ENCODE results near the gene HPN.

The HPN gene

DNA sequence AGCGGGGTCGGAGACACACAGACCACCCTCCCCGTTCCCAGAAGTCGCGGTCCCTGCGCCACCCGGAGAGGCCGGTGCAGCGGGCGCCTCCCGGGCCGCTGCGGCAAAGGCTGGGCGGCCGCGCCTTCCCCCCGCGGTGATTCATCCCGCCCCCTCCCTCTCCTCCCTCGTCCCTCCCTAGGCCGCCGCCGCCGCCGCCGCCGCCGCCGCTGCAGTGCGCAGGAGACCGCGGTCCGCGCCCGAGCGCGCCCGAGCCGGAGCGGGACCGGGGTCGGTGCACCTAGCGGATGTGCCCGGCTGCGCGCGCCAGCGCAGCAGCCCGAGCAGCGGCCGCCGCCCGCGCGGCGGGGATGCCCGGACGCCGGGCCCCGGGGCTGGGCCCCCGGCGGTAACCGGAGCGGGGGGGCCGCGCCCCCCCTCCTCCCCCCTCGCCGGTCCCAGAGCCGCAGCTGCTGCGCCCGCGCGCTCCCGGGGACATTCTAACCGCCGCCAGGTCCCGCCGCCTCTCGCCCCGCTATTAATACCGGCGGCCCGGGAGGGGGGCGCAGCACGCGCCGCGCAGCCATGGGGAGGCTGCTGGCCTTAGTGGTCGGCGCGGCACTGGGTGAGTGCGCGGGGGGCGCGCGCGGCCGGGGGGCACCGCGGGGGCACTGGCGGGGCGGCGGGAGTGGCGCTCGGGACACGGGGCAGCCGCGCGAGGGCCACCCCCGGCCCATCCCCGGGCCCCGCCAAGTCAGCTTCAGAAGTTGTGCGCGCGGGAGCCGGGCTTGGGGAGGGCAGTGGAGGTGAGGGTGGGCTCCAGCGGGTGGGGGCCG, 11.1 kb upstream of the HPN start, which contains the start of gene SCN1B:
TSS of gene SCN1B (plus strand) at position 214 of the 815 bp plus-strand sequence. CDS start at position 565, 351 bp downstream.
- no peak within 1 kb of the TSS for H3K27ac ChIP-seq (ENCODE audit: low read depth, low read length)
- no peak within 1 kb of the TSS for H3K9ac ChIP-seq (ENCODE audit: low read length)
- no peaks in the 10 kb centered on the region for H3K9me2 ChIP-seq (replicated peaks; ENCODE audit: insufficient read depth, low read length)
- H3K4me2 ChIP-seq (ENCODE audit: low read depth, low read length, poor library complexity, severe bottlenecking) = peak within 1 kb of the TSS; percentile 30
- no peak within 1 kb of the TSS for H2AFZ ChIP-seq (ENCODE audit: low read depth, low read length, severe bottlenecking)
- H4K20me1 ChIP-seq (ENCODE audit: low read depth, low read length) = no peaks in the 10 kb centered on the region
- TF ChIP-seq CTCF (IDR thresholded peaks at IDR 0.05; ENCODE audit: insufficient read depth, low read length, poor library complexity, severe bottlenecking) (no peak), EZH2phosphoT487 (conservative IDR thresholded peaks at IDR 0.05; ENCODE audit: low read length) (no peak)
- H3K79me2 ChIP-seq (ENCODE audit: insufficient read depth, low read length) = no peaks in the 10 kb centered on the region
- H3K4me3 ChIP-seq (ENCODE audit: insufficient read depth, low read length, poor library complexity, severe bottlenecking) = no peak within 1 kb of the TSS
- no peaks in the 10 kb centered on the region for H3K36me3 ChIP-seq (ENCODE audit: low read length)
- no peaks in the 10 kb centered on the region for H3K9me3 ChIP-seq (ENCODE audit: insufficient read depth, low read length)
- no peaks in the 10 kb centered on the region for H3K27me3 ChIP-seq (ENCODE audit: low read length)
- no peaks in the 10 kb centered on the region for H3F3A ChIP-seq (ENCODE audit: insufficient read depth)

GRCh38 chr19:35031072-35031881, 10.2 kb upstream of the HPN start:
- Histone ChIP-seq H3K9ac (ENCODE audit: low read length) (no peak overlapping the region), H3F3A (ENCODE audit: insufficient read depth) (no peaks in the 10 kb centered on the region), H3K9me3 (ENCODE audit: insufficient read depth, low read length) (no peaks in the 10 kb centered on the region), H3K36me3 (ENCODE audit: low read length) (no peaks in the 10 kb centered on the region), H3K27ac (ENCODE audit: low read depth, low read length) (no peak overlapping the region), H3K79me2 (ENCODE audit: insufficient read depth, low read length) (no peaks in the 10 kb centered on the region), H3K4me3 (ENCODE audit: insufficient read depth, low read length, poor library complexity, severe bottlenecking) (no peak overlapping the region), H3K9me2 (replicated peaks; ENCODE audit: insufficient read depth, low read length) (no peaks in the 10 kb centered on the region), H3K4me2 (ENCODE audit: low read depth, low read length, poor library complexity, severe bottlenecking) (no peak overlapping the region), H3K27me3 (ENCODE audit: low read length) (no peaks in the 10 kb centered on the region), H2AFZ (ENCODE audit: low read depth, low read length, severe bottlenecking) (no peak overlapping the region), H4K20me1 (ENCODE audit: low read depth, low read length) (no peaks in the 10 kb centered on the region)
- TF ChIP-seq CTCF (IDR thresholded peaks at IDR 0.05; ENCODE audit: insufficient read depth, low read length, poor library complexity, severe bottlenecking) = no peak
- TF ChIP-seq EZH2phosphoT487 (conservative IDR thresholded peaks at IDR 0.05; ENCODE audit: low read length) = no peak

- Histone ChIP-seq H3K79me2 (ENCODE audit: insufficient read depth, low read length) (no peaks in the 10 kb centered on the region), H2AFZ (ENCODE audit: low read depth, low read length, severe bottlenecking) (no peak overlapping the region), H3K9me2 (replicated peaks; ENCODE audit: insufficient read depth, low read length) (no peaks in the 10 kb centered on the region), H4K20me1 (ENCODE audit: low read depth, low read length) (no peaks in the 10 kb centered on the region), H3F3A (ENCODE audit: insufficient read depth) (no peaks in the 10 kb centered on the region), H3K36me3 (ENCODE audit: low read length) (no peaks in the 10 kb centered on the region), H3K4me2 (ENCODE audit: low read depth, low read length, poor library complexity, severe bottlenecking) (no peak overlapping the region), H3K9ac (ENCODE audit: low read length) (no peak overlapping the region), H3K27ac (ENCODE audit: low read depth, low read length) (no peak overlapping the region), H3K27me3 (ENCODE audit: low read length) (no peaks in the 10 kb centered on the region), H3K9me3 (ENCODE audit: insufficient read depth, low read length) (no peaks in the 10 kb centered on the region), H3K4me3 (ENCODE audit: insufficient read depth, low read length, poor library complexity, severe bottlenecking) (no peak overlapping the region)
- TF ChIP-seq EZH2phosphoT487 (conservative IDR thresholded peaks at IDR 0.05; ENCODE audit: low read length) (no peak), CTCF (IDR thresholded peaks at IDR 0.05; ENCODE audit: insufficient read depth, low read length, poor library complexity, severe bottlenecking) (no peak)
Observed at GRCh38 chr19:35032356-35032865, 9.1 kb upstream of the HPN start.

Data from SU-DHL-6 (cell line).